ENCODE data around the gene PLXNB1.

The PLXNB1 gene

DNA sequence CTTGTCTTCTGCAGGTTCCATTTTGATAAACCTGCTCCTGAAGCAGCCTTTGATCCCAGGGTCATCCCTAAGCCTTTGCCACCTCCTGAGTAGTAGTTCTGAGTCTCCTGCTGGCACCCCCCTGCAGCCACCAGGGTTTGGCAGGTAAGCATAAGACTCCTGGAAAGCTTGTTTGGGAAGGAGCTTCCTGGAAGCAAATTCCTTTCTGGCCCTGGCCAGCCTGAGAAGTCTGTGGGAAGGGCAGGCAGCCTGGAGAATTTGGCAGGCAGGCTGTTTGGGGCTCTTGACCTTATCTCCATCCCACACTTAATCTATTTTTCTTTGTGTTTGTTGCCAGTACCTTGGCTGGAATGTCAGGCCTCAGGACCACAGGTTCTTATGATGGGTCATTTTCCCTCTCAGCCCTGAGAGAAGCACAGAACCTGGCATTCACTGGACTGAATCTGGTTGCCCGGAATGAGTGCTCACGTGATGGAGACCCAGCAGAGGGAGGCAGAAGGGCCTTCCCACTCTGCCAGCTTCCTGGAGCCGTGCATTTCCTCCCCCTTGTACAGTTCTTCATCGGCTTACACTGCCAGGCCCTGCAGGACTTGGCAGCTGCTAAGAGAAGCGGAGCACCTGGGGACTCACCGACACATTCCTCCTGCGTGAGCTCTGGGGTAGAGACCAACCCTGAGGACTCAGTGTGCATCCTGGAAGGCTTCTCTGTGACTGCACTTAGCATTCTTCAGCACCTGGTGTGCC, 30.1 kb upstream of the PLXNB1 start:
- Histone ChIP-seq H3K4me2 (ENCODE audit: insufficient read depth, low read length) (no peak overlapping the region), H3K36me3 (ENCODE audit: insufficient read depth, low read length) (peaks cover 57% of the 10 kb centered on the region), H3K9ac (ENCODE audit: low read depth, low read length) (no peak overlapping the region), H3K9me3 (ENCODE audit: insufficient read depth, low read length, severe bottlenecking) (no peaks in the 10 kb centered on the region), H3K27me3 (ENCODE audit: insufficient read depth, low read length, poor library complexity) (no peaks in the 10 kb centered on the region), H2AFZ (ENCODE audit: low read depth, low read length) (no peak overlapping the region), H3K4me3 (ENCODE audit: low read depth in 1 of 2, low read length in 2 of 2) (no peak overlapping the region), H3K4me1 (ENCODE audit: insufficient read depth, low read length) (no peaks in the 10 kb centered on the region), H3K79me2 (ENCODE audit: insufficient read depth, low read length) (no peaks in the 10 kb centered on the region), H4K20me1 (ENCODE audit: insufficient read depth, low read length) (no peaks in the 10 kb centered on the region), H3K27ac (ENCODE audit: low read length) (no peak overlapping the region)
- DNase-seq, result no peak
- TF ChIP-seq EZH2 (IDR thresholded peaks at IDR 0.05; ENCODE audit: borderline replicate concordance, low read depth, low read length, severe bottlenecking), result no peak
- TF ChIP-seq, protein P1, sequence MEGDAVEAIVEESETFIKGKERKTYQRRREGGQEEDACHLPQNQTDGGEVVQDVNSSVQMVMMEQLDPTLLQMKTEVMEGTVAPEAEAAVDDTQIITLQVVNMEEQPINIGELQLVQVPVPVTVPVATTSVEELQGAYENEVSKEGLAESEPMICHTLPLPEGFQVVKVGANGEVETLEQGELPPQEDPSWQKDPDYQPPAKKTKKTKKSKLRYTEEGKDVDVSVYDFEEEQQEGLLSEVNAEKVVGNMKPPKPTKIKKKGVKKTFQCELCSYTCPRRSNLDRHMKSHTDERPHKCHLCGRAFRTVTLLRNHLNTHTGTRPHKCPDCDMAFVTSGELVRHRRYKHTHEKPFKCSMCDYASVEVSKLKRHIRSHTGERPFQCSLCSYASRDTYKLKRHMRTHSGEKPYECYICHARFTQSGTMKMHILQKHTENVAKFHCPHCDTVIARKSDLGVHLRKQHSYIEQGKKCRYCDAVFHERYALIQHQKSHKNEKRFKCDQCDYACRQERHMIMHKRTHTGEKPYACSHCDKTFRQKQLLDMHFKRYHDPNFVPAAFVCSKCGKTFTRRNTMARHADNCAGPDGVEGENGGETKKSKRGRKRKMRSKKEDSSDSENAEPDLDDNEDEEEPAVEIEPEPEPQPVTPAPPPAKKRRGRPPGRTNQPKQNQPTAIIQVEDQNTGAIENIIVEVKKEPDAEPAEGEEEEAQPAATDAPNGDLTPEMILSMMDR (IDR thresholded peaks at IDR 0.05; ENCODE audit: borderline replicate concordance, extremely low read depth, low read length, poor library complexity, severe bottlenecking), result no peak
- ATAC-seq (ENCODE audit: insufficient read depth, low read depth), result no peak

DNA sequence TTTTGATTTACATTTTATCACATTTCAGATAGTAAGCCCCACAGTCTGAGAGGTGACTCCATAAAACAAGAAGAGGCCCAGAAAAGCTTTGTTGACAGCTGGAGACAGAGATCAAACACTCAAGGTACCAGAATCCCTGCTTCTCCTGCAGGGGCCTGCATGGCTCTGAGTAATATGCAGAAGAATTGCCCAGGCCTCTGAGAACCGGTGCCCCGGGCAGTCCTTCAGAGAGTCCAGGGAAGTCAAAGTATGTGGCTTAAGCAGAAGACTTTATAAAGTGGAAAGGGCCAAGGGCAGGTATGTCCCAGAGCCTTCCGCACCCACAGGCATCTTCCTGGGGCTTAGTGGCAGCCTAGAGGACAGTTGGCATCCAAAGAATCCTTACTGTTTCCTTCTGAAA, 29.4 kb upstream of the PLXNB1 start:
- H3K4me2 ChIP-seq (ENCODE audit: insufficient read depth, low read length), result no peak overlapping the region
- TF ChIP-seq EZH2 (IDR thresholded peaks at IDR 0.05; ENCODE audit: borderline replicate concordance, low read depth, low read length, severe bottlenecking), result no peak
- TF ChIP-seq, protein P1 (IDR thresholded peaks at IDR 0.05; ENCODE audit: borderline replicate concordance, extremely low read depth, low read length, poor library complexity, severe bottlenecking), result no peak
- no peaks in the 10 kb centered on the region for H3K4me1 ChIP-seq (ENCODE audit: insufficient read depth, low read length)
- H3K27me3 ChIP-seq (ENCODE audit: insufficient read depth, low read length, poor library complexity), result no peaks in the 10 kb centered on the region
- no peaks in the 10 kb centered on the region for H3K79me2 ChIP-seq (ENCODE audit: insufficient read depth, low read length)
- no peak overlapping the region for H3K4me3 ChIP-seq (ENCODE audit: low read depth in 1 of 2, low read length in 2 of 2)
- H2AFZ ChIP-seq (ENCODE audit: low read depth, low read length), result no peak overlapping the region
- H3K27ac ChIP-seq (ENCODE audit: low read length), result no peak overlapping the region
- no peaks in the 10 kb centered on the region for H4K20me1 ChIP-seq (ENCODE audit: insufficient read depth, low read length)
- H3K9ac ChIP-seq (ENCODE audit: low read depth, low read length), result no peak overlapping the region
- ATAC-seq (ENCODE audit: insufficient read depth, low read depth) (no peak), DNase-seq (no peak)
- H3K36me3 ChIP-seq (ENCODE audit: insufficient read depth, low read length), result peaks cover 57% of the 10 kb centered on the region
- H3K9me3 ChIP-seq (ENCODE audit: insufficient read depth, low read length, severe bottlenecking), result no peaks in the 10 kb centered on the region

DNA sequence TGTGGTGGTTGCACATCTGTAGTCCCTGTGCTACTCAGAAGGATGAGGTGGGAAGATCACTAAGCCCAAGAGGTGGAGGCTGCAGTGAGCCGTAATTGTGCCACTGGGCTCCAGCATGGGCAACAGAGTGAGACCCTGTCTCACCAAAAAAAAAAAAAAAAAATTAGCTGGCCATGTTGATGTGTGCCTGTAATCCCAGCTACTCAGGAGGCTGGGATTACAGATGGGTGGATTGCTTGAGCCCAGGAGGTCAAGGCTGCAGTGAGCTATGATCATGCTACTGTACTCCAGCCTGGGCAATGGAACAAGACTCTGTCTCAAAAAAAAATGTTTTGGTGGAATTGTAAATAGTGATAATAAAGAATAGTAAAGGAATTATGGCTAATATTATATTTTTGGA, 26.6 kb upstream of the PLXNB1 start:
- Histone ChIP-seq H3K4me2 (ENCODE audit: insufficient read depth, low read length) (no peak overlapping the region), H3K4me3 (ENCODE audit: low read depth in 1 of 2, low read length in 2 of 2) (no peak overlapping the region), H3K27me3 (ENCODE audit: insufficient read depth, low read length, poor library complexity) (no peaks in the 10 kb centered on the region), H4K20me1 (ENCODE audit: insufficient read depth, low read length) (no peaks in the 10 kb centered on the region), H2AFZ (ENCODE audit: low read depth, low read length) (no peak overlapping the region), H3K9ac (ENCODE audit: low read depth, low read length) (no peak overlapping the region), H3K9me3 (ENCODE audit: insufficient read depth, low read length, severe bottlenecking) (no peaks in the 10 kb centered on the region), H3K79me2 (ENCODE audit: insufficient read depth, low read length) (no peaks in the 10 kb centered on the region), H3K4me1 (ENCODE audit: insufficient read depth, low read length) (no peaks in the 10 kb centered on the region), H3K36me3 (ENCODE audit: insufficient read depth, low read length) (peaks cover 74% of the 10 kb centered on the region), H3K27ac (ENCODE audit: low read length) (no peak overlapping the region)
- no peak for TF ChIP-seq EZH2 (IDR thresholded peaks at IDR 0.05; ENCODE audit: borderline replicate concordance, low read depth, low read length, severe bottlenecking)
- TF ChIP-seq, protein P1 (IDR thresholded peaks at IDR 0.05; ENCODE audit: borderline replicate concordance, extremely low read depth, low read length, poor library complexity, severe bottlenecking), result no peak
- no peak for ATAC-seq (ENCODE audit: insufficient read depth, low read depth)
- no peak for DNase-seq
